ENCODE measurements around the gene TCHHL1.

The TCHHL1 gene

DNA sequence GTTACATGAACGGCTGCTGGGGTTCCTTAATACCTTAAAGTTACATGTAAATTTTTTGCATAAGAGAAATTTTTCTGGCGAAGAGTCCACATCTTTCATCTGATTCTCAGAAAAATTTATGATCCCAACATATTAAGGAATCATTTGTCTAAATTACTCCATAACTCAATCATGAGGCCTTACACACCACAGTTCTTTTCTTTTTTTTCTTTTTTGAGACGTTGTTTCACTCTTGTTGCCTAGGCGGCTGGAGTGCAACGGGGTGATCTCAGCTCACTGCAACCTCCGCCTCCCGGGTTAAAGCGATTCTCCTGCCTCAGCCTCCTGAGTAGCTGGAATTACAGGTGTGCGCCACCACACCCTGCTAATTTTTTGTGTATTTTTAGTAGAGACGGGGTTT, 50.0 kb downstream of the TCHHL1 start:
- DNase-seq (ENCODE audit: low read depth): no peak

DNA sequence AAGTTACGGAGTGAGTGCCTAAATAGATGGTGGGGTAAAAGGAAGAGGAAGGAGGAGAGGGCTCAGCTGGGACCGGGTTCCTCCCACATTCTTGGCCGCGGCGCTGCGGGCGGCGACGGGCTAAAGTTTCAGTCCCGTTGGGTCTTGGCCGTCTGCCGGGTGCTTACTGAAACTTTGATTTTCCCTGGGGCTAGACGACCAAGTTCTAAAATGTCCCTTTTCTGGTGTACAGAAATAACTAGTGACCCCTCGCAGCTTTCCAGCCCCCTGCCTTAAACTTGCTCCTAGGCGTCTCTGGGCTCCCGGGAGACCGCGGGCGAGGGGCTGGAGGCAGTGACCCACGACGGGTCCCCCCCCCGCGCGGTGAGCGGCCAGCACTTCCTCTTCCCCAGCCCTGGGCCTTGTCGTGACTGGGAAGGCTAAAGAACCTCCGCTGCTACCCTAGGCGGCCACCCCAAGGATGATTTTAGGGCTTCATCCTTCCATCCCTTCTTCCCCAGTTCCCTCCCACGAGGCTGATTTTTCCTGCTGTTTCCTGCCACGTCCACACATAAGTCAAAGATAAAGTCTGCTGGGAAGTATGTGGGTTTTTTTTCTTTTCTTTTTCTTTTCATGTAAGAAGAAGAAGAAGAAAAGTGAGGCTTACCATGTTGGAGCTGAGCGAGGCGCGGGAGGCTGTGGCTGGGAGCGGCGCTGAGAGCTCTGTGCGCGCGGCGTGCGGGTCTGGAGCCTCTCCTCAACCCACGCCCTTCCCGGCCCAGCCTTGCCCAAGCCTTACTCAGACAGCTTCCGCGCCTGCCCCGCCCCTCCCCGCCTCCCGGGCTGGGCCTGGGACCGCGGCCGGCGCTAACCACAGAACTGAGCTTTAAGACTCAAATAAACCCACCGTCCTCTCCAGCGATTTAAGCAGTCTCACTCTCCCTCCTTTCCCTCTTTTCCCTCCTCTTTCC, 52.3 kb downstream of the TCHHL1 start, which contains the start of gene S100A11:
Gene S100A11, minus strand, starts transcription at position 738 of the 950 bp plus-strand sequence. Its CDS starts 89 bp downstream, at position 649.
- peak; percentile 58 for DNase-seq (ENCODE audit: low read depth)

DNA sequence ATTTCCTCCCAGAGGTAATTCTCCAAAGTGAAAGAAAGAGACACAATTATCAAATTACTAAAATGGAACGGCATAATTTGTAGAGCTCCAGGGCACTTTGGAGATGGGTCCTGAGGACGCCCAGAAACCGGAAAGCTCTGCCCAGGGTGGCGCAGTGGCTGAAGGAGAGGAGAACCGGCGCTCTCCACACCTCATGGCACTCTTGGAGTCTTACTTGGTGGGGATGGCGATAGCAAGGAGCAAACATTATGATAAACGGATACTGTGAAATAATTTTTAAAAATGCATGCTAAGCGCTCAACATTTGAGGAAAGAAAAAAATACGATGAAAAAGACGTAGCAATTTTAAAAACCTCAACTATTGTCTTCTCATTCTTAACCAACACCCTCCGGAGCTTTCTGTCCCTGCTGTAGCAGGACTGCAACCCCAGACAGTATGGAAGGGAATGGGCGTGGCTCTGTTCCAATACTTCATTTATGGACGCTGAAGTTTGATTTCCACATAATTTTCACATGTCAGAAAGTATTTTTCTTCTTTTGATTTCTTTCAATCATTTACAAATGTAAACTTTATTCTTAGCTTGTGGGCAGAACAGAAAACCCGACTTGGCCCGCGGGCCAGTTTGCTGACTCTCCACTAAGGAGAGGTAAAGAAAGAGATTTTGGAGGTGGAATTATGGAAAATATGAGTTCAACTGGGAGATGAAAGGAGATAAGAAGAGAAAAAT, 53.2 kb downstream of the TCHHL1 start:
- no peak for DNase-seq (ENCODE audit: low read depth)

DNA sequence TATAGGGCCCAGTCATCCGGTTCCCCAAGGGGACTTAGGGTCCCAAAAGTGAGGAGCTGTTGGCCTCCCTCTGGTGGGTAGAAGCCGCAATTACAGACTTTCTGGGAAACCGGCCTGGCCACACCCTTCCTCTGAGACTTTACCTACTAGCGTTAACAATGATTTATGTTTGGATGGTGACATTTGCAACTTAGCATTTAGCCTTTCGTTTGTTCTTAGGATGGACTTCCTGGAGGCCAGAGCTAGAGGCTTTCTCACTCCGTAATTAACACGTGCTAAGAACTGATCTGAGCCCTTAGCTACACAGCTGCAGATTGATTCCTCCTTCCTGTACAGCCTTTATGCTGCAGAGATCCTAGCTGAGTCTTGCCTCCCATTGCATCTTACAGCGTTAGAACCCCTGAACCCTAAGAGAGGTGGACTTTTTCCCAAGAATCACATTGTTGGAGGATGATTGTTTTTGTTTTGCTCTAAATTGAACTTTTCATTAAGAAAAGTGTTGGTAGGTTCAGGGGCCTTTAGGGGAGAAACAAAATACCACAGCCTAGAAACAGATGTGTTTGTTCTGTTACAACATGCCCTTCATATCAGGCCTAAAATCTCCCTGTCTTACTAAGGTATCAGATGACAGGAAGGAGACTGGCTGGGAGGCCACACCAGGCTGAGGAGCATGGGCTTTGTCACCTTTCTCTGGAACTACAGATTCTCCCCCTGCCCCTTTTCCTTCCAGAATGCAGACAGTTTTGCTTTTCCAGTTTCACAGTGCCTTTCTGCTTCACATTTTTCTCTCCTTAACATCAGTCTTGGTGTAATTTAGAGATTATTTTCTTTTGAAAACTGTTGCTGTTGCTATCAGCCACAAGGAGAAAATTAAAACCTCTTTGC, 54.0 kb downstream of the TCHHL1 start:
- peak; percentile 42 for DNase-seq (ENCODE audit: low read depth)

DNA sequence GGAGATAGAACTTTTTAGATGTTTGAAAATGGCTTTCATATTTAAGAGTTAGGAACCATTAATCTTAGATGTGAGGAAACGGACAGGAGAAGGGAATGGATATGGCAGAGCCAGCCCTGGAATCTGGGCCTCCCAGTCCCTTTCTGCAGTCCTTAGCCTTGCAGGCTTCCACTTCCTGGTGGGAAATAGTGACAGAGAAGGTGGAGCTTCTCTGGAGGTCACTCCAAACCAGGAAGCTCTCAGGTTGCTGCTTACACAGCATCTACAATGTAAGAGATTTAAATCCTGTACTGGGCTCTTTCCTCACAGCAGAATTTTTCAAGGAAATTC, 54.6 kb downstream of the TCHHL1 start:
- DNase-seq (ENCODE audit: low read depth): no peak
